ENCODE results near the gene TPR. TPM values are rescaled to one million over a fixed set of nuclear protein-coding genes. Genes with fewer than 3 reads are reported as not detected.

The TPR gene
- total RNA-seq, 1 experiment from 2014 or later, result 107 TPM

GRCh38 chr1:186282466-186282865, 92.6 kb downstream of the TPR start:
- H2AFZ ChIP-seq (ENCODE audit: low read length), result no peak overlapping the region
- H3K27ac Mint-ChIP-seq, result no peak overlapping the region; a peak in 1 of 7 replicates

More at GRCh38 chr1:186282466-186282865, 92.6 kb downstream of the TPR start:
- H3K9ac ChIP-seq (ENCODE audit: extremely low read depth, insufficient read length, low read length), result no peak overlapping the region
- H4K91ac ChIP-seq (ENCODE audit: insufficient read length, low read depth, low read length), result no peak overlapping the region
- H2BK120ac ChIP-seq (ENCODE audit: low read depth, low read length, poor library complexity, severe bottlenecking), result no peak overlapping the region
- Mint-ChIP-seq H3K9me3 (no peaks in the 10 kb centered on the region), H3K27me3 (ENCODE audit: low read depth) (no peaks in the 10 kb centered on the region), H3K4me1 (0 out of 4 replicates have a peak, but pooled peaks cover 0 to 3% of the 10 kb centered on the region in 2 experiments), H3K36me3 (ENCODE audit: insufficient read depth in 1 of 3, low read depth in 3 of 3) (no peaks in the 10 kb centered on the region), H3K4me3 (no peak overlapping the region)
- peak overlapping the region; percentile 78 for H4K5ac ChIP-seq (ENCODE audit: insufficient read length, low read depth, low read length)
- no peaks in the 10 kb centered on the region for H3K4me1 ChIP-seq (ENCODE audit: insufficient read depth, low read length)
- H3K27ac ChIP-seq (ENCODE audit: insufficient read length, low read depth, low read length), result no peak overlapping the region
- H3K23me2 ChIP-seq (ENCODE audit: insufficient read length, low read depth, low read length, poor library complexity, severe bottlenecking), result no peaks in the 10 kb centered on the region
- H4K8ac ChIP-seq (replicated peaks; ENCODE audit: insufficient read length, low read depth, low read length), result no peak overlapping the region
- H3K4me2 ChIP-seq (ENCODE audit: insufficient read depth, insufficient read length, low read length), result no peak overlapping the region
- no peaks in the 10 kb centered on the region for H3K27me3 ChIP-seq (ENCODE audit: insufficient read depth, low read length)
- no peaks in the 10 kb centered on the region for H4K20me1 ChIP-seq (ENCODE audit: control insufficient read depth, insufficient read depth, insufficient read length)
- no peaks in the 10 kb centered on the region for H3K79me2 ChIP-seq (ENCODE audit: insufficient read depth, low read length)
- H2BK12ac ChIP-seq (ENCODE audit: insufficient read length, low read depth, low read length), result no peak overlapping the region
- no peaks in the 10 kb centered on the region for H3K9me3 ChIP-seq (ENCODE audit: control insufficient read depth, low read depth, low read length)
- WGBS (ENCODE audit: extremely low coverage, insufficient read length, low lambda C conversion rate), result no CpG with 5 or more reads among the region's 8 CpGs
- no peak overlapping the region for H3K14ac ChIP-seq (ENCODE audit: insufficient read depth, low read length)
- no peaks in the 10 kb centered on the region for H3K79me1 ChIP-seq (ENCODE audit: insufficient read depth, low read depth, low read length, poor library complexity, severe bottlenecking)
- no peak for DNase-seq
- no peak overlapping the region for H3T11ph ChIP-seq (ENCODE audit: low read length)
- TF ChIP-seq, protein P1, sequence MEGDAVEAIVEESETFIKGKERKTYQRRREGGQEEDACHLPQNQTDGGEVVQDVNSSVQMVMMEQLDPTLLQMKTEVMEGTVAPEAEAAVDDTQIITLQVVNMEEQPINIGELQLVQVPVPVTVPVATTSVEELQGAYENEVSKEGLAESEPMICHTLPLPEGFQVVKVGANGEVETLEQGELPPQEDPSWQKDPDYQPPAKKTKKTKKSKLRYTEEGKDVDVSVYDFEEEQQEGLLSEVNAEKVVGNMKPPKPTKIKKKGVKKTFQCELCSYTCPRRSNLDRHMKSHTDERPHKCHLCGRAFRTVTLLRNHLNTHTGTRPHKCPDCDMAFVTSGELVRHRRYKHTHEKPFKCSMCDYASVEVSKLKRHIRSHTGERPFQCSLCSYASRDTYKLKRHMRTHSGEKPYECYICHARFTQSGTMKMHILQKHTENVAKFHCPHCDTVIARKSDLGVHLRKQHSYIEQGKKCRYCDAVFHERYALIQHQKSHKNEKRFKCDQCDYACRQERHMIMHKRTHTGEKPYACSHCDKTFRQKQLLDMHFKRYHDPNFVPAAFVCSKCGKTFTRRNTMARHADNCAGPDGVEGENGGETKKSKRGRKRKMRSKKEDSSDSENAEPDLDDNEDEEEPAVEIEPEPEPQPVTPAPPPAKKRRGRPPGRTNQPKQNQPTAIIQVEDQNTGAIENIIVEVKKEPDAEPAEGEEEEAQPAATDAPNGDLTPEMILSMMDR (conservative IDR thresholded peaks at IDR 0.05), result no peak
- H3K23ac ChIP-seq (ENCODE audit: insufficient read length, low read depth, low read length), result no peak overlapping the region
- H2BK5ac ChIP-seq (ENCODE audit: insufficient read length, low read length), result no peak overlapping the region
- no peak overlapping the region for H2AK5ac ChIP-seq (ENCODE audit: insufficient read length, low read length)
- no peak overlapping the region for H3K18ac ChIP-seq (ENCODE audit: insufficient read length, low read depth, low read length)
- no peak overlapping the region for H2BK15ac ChIP-seq (ENCODE audit: low read depth, low read length)
- no peak overlapping the region for H2BK20ac ChIP-seq (ENCODE audit: low read depth, low read length, poor library complexity, severe bottlenecking)
- H3K56ac ChIP-seq (ENCODE audit: insufficient read length, low read depth, low read length), result no peak overlapping the region
- H3K4ac ChIP-seq (ENCODE audit: low read depth, low read length), result no peak overlapping the region
